DMS 273 treated with DMSO at 0.1 percent for 48 hours (cell line): Measurements from ENCODE around the gene OPCML.

ENCODE experiments used
- DNase-seq: peaks from one replicate; lab custom pipeline; 2025; lab: John Stamatoyannopoulos, UW

The OPCML gene

DNA sequence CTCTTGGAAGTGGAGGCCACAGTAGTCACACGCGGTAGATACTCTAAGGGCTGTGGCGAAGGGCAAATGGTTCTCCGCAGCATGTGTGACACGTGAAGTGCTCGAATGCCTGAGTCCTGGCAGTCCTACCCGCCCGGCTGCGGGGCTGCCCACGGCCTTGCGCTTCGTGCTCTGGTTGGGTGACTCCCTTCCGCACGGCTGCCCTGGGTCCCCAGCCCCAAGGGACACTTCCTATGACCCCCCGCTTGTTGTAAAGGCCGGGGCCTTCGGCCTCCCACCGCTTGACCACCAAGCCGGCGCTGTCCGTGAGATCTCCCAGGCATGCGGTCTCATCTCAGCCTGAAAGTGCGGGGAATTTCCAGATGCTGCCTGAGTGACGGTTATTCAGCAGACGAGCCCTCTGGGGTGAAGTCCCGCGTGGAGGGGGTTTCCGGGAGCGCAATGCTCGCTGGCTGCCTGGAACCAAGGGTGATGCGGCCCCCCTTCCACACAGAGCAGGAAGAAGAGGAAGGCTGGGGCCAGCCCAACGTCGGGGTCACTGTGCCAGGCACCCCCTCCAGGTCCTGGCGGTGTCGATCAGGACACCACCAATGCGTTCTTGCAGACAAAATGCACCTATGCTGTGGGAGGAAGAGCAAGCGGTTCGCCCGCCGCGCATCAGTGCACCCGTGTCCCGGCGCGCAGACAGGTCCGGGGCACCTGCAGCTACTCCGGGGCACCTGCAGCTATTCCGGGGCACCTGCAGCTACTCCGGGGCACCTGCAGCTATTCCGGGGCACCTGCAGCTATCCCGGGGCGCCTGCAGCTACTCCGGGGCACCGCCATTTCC, 171.2 kb downstream of the OPCML start:
- no peak for DNase-seq

DNA sequence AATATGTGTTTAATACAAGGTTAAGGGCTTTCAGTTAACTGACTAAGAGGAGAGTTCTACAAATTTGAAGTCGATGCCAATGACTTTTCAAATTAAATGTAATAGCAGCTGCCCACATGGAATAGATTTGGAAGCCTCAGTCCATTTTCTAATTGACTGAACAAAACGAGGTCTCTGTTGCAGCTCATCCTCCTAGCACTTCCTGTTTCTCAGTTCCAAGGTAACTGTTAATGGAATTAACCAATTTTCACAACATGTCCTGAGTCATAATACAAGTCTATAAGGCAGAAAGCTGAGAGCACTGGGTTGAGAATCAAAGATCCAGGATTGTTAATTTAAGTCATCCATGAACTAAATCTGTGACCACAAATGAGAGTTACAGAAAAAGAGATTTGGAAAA, 177.2 kb downstream of the OPCML start:
- no peak for DNase-seq

DNA sequence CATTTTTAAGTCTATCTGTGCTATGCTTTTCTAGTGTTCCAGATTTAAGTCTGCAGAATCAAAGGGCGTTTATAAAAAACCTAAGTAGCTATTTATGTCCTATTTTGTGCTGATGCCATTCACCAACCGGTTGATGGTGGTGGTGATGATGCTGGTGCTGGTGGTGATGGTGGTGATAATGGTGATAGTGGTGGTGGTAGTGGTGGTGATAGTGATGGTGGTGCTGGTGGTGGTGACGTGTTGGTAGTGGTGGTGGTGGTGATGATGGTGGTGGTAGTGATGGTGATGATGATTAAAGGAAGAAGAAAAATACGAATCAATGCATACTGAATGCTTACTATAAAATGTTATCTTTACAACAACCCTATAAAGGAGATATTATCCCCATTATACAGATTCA, 178.2 kb downstream of the OPCML start:
- DNase-seq: no peak

DNA sequence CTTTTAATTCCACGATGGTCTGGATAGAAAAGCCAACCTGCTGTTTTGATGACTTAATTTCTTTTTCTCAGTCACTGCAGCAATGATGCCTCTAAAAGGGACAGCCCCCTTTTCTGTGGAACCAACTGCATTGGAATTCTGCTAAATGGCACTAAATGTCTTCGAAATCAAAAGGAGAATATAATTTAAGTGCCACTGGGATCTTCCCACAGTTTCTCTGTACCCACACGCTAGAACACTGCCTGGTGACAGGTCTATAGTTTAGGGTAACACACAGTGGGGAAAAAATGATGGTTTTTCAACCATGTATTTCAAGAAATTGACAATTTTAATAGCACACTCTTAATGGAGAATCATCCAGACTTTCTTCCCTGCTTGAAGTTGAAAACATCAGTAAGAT, 182.3 kb downstream of the OPCML start:
- DNase-seq: no peak

DNA sequence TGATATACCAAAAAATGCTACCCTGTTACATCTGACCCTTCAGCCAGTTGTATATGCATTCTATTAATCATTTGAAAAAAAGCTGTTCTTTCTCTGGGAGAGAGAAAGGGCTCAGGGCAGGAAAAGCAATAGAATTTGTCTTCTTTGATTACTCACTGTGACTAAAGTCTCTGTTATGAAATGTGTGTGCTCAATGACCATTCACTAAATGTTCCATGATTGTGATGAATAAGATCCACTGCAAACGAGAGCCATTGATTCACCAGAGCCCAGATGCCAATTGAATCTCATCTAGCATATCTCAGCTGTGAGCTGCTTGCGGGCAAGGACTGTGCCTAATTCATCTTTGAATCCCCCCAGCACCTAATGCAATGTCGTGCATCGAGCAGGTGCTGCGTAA, 184.3 kb downstream of the OPCML start:
- no peak for DNase-seq

DNA sequence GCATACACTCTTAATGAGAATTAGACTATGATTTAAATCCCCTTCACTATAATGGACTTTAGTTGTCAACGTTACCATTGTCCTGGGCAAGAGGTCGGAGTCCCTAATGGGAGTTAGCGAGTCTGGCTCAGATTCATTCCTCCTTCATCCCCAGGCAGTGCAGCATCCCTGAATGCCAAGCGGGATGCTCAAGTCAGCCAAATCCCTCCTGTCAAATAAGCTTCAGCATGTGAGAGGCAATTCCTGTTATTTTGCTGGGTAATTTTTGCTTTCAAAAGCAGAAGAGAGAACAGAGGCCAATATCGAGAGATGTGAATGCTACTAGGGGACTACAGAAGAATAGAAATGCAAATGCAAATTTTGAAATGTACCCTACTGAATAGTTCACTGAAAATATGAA, 186.2 kb downstream of the OPCML start:
- DNase-seq: no peak

DNA sequence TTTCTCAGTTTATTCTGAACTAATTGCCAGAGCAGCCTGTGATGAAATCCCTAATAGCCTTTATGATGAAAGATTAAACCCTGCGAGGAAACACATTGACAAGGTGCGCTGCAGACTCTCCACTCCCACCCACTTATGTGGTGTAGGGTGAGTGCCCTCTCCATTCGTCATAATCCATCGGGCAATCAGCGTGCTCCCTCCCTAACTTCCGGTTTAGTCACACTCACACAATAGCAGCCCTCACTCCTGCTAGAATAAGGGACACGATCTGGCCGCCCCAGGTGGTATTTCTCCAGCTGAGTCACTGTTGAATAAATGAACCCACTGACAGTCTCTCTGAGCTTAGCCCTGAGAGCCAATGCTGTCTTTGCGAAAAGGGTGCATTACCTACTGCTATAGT, 188.3 kb downstream of the OPCML start:
- DNase-seq: no peak

DNA sequence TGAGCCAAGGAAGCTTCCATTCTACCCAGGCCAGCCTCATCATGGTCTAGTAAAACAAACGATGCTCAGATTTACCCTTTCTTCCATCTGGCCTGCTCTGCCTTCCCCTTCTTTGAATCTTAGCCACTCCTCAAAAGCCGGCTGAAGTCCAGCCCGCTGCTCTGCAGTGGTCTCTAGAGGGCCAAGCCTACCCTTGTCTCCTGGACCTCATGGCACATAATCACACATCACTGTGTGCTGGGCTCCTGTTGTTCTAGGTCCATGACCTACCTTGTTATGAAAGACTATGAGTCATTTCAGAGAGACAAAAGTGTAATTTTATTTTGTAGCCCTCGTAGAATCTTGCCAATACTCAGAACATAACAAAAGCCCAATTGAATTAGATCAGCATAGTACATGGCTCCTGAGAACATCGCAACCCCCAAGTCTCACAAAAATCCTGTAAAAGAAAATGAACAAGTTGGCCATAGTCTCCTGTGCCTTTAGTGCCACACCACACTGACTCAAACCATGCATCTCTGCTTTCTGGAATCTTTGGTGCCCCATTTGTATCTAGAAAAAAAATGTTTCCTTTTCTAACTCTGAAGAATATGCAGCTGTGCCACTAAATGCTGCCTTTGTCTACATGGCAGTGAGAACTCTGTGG, 192.7 kb downstream of the OPCML start:
- no peak for DNase-seq

DNA sequence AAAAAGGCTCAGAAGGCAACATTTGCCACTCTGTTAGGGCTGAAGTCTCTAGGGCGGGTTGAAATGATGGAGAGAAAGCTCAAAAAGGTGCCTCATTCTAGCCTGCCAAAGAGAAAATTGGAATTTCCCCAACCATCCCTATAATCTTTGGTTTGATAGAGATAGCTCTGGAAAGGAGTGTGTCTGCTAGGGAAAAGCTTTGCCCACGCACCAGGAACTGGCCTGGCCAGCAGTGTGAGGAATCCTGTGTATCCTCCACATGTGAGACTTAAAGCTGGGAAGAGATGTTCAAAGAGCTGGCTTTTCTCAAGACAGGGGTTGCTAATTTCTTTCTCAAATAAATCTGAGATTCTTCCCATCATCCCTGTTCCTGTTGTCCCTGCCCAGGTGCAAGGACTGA, 193.7 kb downstream of the OPCML start:
- DNase-seq: no peak

DNA sequence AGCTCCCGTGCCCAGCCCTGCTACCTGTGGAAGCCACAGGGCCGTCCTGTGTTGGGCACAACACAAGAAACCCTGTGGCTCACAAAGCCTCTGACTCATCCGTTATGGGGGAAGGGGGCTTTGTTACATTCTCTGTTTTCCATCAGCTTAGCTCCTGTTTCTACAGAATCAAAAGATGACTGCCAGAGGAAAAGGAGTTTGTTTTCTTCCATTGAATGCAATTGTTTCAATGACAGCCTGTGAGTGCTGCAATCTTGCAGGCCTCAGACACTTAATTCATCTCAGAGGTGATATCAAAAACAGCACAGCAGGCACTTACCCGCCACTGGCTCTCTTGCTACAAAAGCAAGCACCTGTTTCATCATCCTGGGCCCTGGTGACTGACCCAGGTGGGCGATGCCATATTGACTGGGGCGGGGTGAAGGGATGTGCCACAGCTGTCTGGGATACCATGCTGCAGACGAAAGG, 194.3 kb downstream of the OPCML start:
- no peak for DNase-seq

DNA sequence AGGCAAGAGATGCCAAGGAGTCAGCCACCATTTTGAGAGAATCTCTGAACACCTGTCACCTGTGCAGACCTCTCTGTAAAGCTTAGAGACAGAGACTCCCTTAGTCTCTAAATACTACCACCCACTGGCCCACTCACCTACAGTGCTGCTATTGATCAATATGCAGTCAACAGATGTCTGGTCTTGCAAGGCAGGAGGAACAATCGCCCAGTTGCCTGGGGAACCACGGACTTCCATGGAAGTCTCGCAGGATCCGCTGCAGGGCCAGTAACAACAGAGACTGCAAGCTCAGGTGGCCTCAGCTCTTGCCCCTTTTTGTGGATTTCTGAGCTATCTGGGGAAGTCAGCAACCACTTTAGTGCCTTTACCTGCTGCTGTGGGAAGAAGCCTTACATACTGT, 195.1 kb downstream of the OPCML start:
- DNase-seq: no peak

DNA sequence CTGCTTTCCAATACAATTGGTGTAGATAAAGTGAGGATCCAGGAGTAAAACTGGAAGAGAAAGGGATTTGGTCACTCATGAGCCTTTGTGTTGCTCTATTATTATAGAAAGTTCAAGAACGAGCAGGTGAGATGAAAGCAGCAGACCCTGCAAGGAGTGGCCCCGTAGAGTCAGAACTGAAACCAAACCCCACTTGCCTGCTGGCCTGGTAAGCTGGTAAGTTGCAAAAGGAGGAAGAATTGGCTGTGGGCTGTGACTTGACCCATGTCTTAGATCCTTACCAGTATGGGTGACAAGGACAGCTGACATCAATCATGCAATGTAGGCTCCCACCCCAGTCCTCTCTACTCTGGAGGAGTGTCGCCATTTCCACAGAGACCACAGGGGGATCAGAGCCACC, 201.3 kb downstream of the OPCML start:
- DNase-seq: no peak

DNA sequence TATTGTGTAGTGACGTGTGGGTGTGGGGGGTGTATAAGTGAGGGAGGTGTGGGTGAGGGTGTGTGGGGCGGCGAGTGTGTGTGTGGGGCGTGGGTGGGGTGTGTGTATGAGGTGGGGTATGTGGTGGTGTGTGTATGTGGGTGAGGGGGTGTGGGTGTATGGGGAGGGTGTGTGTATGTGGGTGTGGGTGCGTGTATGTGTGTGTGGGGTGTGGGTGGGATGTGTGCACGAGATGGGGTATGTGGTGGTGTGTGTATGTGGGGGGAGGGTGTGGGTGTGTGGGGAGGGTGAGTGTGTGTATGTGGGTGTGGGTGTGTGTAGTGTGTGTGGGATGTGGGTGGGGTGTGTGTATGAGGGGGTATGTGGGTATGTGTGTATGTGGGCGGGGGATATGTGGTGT, 205.5 kb downstream of the OPCML start:
- no peak for DNase-seq

DNA sequence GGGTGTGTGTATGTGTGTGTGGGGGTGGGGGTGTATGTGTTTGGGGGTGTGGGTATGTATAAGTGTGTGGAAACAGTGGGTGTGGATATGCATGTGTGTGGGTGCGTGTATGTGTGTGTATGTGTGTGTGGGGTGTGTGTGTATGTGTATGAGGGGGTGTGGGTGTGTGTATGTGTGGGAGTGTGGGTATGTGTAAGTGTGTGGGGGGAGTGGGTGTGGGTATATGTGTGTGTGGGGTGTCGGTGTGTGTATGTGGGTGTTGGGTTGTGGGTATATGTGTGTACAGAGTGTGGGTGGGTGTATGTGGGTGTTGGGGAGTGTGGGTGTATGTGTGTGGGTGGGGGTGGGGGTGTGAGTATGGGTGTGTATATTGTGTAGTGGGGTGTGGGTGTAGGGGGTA, 206.0 kb downstream of the OPCML start:
- no peak for DNase-seq

DNA sequence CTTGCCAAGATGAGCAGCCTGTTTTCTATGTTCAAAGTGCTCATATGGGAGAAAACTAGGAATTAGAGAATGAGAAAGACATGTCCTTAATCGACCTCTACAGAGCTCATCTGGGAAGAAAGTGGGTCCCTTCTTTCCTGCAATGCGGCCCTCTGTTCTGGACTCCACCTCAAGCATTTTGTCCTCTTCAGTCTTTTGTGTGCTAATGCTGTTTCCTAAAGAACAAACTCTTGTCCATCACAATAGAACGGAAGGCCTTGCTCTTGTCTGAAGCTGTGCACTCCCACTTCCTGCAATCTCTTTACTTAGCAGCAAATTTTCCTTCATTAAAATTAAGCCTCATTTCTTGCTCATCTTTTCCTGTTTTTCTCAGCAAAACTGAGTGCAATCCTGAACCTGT, 206.6 kb downstream of the OPCML start:
- no peak for DNase-seq

DNA sequence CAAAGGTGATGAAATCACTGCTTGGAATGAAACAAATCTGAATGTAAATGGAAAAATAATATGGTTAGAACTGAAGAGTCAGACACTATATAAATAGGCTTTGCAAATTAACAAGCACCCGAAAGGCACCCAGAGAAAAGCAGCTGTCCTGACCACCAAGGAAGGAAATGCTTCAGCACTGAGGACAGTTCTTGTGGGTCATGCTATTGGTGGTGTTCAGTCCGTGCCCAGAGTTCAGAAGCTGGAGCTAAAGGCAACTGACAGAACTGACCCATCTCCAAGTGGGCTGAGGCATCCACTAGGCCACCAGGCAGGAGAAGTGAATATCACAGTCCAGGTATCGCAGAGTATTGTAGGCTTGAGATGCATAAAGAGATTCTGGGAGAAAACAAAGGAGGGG, 208.9 kb downstream of the OPCML start:
- no peak for DNase-seq

DNA sequence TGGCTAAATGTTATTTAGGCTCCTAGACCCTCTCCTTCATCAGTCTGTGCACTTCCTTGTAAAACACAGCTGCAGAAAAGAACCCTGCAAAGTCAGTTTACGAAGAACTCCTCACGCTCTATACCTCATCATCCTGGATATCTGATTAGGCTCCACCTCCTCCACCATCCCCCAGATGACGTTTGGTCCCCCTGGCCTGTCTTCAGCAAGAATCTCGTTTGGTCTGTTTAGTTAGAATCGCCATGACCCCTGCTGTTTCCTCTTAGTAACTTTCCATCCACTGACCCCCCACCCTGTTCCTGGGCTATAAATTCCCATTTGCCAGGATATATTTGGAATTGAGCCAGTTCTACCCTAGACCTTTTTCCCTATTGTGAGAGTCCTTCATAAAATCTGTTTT, 214.1 kb downstream of the OPCML start:
- DNase-seq: no peak

DNA sequence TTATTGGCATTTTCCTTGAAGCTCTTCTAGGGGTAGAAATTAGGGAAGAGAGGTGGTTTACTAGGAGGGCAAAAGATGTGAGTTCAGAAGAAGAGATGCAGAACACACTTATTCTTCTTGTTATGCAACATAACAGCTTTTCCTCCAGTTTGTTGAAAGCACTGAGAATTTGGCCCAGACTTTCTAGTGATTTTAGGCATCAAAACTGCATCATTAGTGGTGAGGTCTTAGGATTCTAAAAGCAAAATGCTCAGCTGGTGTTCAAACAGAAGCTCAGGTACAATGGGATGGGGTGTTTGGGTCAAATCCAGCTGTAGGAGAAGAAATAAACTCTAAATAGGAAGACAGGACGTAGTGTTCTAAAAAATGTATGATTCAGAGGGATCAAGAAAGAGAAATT, 221.1 kb downstream of the OPCML start:
- no peak for DNase-seq

DNA sequence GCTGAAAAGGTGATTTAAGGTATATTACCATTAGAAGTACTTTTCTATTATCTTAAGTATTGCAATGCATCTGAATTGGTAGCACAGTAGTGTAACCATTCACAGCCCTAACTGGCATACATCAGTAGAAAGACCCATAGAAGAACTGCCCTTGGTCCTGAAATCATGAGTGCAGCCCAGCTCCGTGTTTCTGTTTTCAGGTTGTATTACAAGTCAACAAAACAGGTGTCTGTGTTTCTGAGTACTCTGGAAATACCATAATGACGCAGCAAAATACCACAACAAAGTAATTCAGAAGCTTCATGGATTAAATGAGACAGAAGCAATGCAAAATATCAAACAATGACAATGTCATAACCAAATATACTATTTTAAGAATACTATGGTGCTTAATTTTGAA, 226.3 kb downstream of the OPCML start:
- DNase-seq: no peak

DNA sequence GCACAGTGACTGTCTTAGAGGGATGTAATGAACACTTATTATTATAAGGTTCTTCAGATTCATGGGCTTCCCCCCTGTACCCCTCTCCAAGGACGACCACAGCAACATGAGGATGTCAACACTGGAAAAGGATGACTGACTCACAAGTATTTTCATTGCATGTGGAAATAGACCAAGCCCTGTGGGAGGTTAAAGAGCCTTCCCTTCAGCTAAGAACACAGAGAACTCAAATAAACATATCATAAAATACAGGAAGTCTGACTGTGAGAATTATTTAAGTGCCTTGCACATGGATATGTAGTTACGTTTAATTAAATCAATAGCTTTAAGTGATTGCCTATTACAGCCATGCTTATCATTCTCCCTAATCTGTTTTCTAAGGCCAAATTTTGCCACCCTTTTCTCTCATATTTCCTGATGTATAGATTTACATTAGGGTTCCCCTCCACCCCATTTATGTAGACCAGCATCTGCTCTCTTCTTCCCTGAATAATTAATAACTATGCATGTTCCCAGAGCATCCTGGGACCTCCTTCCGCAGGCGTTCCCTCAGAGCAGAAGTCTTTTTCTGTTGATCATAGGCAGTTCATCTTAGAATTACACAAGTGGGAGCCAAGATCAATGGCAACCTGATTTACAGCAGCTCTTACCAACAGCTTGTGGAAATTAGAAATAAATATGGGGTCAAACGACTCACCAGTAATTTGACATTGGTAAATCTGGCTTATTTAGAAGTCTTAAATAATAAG, 226.9 kb downstream of the OPCML start:
- DNase-seq: no peak

DNA sequence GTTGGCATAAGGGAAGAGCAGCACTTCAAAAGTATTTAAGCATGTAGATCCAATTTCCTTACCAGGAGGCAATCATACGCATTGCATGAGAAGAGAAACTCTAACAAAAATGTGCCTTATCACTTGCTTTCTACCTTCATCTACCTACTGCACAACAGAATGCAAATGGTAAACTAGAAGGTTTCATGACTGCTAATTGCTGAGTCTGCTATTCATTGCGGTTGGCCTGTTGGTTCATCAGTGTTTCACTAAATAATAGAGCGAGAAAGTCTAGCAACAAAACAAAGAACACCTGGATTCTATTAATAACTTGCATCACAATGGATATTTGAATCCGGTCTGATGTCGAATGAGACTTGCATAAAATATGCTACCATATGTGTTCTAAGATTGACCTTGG, 229.0 kb downstream of the OPCML start:
- DNase-seq: no peak

DNA sequence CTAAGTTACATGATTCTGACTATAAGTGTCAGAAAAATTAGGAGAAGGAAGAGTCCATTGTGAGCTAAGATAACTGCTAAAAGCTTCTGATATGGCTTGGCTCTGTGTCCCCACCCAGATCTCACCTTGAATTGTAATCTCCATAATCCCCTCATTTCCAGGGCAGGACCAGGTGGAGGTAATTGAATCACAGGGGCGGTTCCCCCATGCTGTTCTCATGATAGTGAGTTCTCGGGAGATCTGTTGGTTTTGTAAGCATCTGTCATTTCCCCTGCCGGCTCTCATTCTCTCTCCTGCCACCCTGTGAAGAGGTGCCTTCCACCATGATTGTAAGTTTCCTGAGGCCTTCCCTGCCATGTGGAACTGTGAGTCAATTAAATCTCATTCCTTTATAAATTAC, 230.2 kb downstream of the OPCML start:
- DNase-seq: no peak

DNA sequence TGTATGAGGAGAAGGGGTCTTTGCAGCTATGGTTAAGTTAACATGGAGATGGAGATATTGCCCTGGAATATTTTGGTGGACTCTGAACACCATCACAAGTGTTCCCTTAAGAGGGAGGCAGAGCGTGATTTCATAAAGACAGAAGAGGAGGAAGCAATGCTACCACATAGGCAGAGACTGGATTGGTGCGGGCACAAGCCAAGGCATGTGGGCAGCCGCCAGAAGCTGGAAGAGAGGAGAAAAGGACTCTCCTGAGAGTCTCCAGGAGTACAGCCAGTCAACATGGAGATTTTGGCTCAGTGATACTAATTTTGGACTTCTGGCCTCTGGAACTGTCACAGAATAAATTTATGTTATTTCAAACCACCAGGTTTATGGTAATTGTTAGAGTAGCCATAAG, 231.6 kb downstream of the OPCML start:
- DNase-seq: no peak
